ENCODE data around the gene ARHGAP4. TPM values are rescaled to one million over a fixed set of nuclear protein-coding genes. Genes with fewer than 3 reads are reported as not detected.

ARHGAP4 gene
- total RNA-seq, 4 donors from 2014 or later: 2.6 to 10.7 (median 4.4) TPM

- ATAC-seq (peak; percentile 46 to 67), DNase-seq (peak; percentile 45 to 74)
- Histone ChIP-seq H3K4me1 (peaks cover 5 to 23% of the 10 kb centered on the region in 2 donors), H3K36me3 (no peaks in the 10 kb centered on the region), H3K27ac (no peak overlapping the region), H3K27me3 (no peaks in the 10 kb centered on the region), H3K4me3 (no peak overlapping the region), H3K9me3 (no peaks in the 10 kb centered on the region)
- in situ Hi-C loops (cut with MboI; ENCODE audit: low sequenced_read_pairs in 4 of 4): no loop called here
- intact Hi-C loops (cut with DNase I; ENCODE audit: low total_unique reads): loop anchor here (1.0 to 10.0 kb wide), 3 partner anchors 30 to 592 kb away; partner anchors contain the start of genes CCNQ and FAM3A
- TF ChIP-seq POLR2A (IDR thresholded peaks at IDR 0.05) (no peak), CTCF (IDR thresholded peaks at IDR 0.05 in 4 of 5, conservative IDR thresholded peaks at IDR 0.05 in 1 of 5) (peak in 4 of 5 experiments; percentile 26 to 65 (median 47))
These were observed 2.9 kb downstream of the ARHGAP4 start for GRCh38 chrX:153922932-153923857.

GRCh38 chrX:153921511-153922446, 4.3 kb downstream of the ARHGAP4 start:
- peaks cover under 1 to 14% of the 10 kb centered on the region in 2 donors for H3K4me1 ChIP-seq
- no peak overlapping the region for H3K4me3 ChIP-seq

GRCh38 chrX:153921070-153921469, 5.0 kb downstream of the ARHGAP4 start:
- Histone ChIP-seq H3K27me3 (no peaks in the 10 kb centered on the region), H3K4me3 (no peak overlapping the region), H3K27ac (no peak overlapping the region), H3K36me3 (no peaks in the 10 kb centered on the region), H3K4me1 (peaks cover 0 to 9% of the 10 kb centered on the region in 2 donors), H3K9me3 (no peaks in the 10 kb centered on the region)
- DNase-seq (no peak), ATAC-seq (no peak)
- in situ Hi-C loops (cut with MboI; ENCODE audit: low sequenced_read_pairs in 4 of 4) (no loop called here), intact Hi-C loops (cut with DNase I; ENCODE audit: low total_unique reads) (loop anchor here (10.0 kb wide), 2 partner anchors 326 to 594 kb away; partner anchors contain the start of genes CCNQ and FAM3A)
- TF ChIP-seq CTCF (IDR thresholded peaks at IDR 0.05 in 4 of 5, conservative IDR thresholded peaks at IDR 0.05 in 1 of 5) (no peak), POLR2A (IDR thresholded peaks at IDR 0.05) (no peak)

More at GRCh38 chrX:153921511-153922446, 4.3 kb downstream of the ARHGAP4 start:
- Histone ChIP-seq H3K27ac (no peak overlapping the region), H3K36me3 (no peaks in the 10 kb centered on the region), H3K9me3 (no peaks in the 10 kb centered on the region), H3K27me3 (no peaks in the 10 kb centered on the region)
- intact Hi-C loops (cut with DNase I; ENCODE audit: low total_unique reads) (loop anchor here (10.0 kb wide), 2 partner anchors 327 to 593 kb away; partner anchors contain the start of genes CCNQ and FAM3A), in situ Hi-C loops (cut with MboI; ENCODE audit: low sequenced_read_pairs in 4 of 4) (no loop called here)
- ATAC-seq (no peak), DNase-seq (no peak)
- TF ChIP-seq POLR2A (IDR thresholded peaks at IDR 0.05) (no peak), CTCF (IDR thresholded peaks at IDR 0.05 in 4 of 5, conservative IDR thresholded peaks at IDR 0.05 in 1 of 5) (no peak)

GRCh38 chrX:153920546-153920945, 5.5 kb downstream of the ARHGAP4 start:
- H3K4me3 ChIP-seq: no peak overlapping the region
- H3K27me3 ChIP-seq: no peaks in the 10 kb centered on the region
- peaks cover 0 to 9% of the 10 kb centered on the region in 2 donors for H3K4me1 ChIP-seq
- in situ Hi-C loops (cut with MboI; ENCODE audit: low sequenced_read_pairs in 4 of 4) (no loop called here), intact Hi-C loops (cut with DNase I; ENCODE audit: low total_unique reads) (loop anchor here (10.0 kb wide), 2 partner anchors 326 to 594 kb away; partner anchors contain the start of genes CCNQ and FAM3A)
- ATAC-seq (no peak), DNase-seq (no peak)
- H3K27ac ChIP-seq: no peak overlapping the region
- H3K36me3 ChIP-seq: no peaks in the 10 kb centered on the region
- no peaks in the 10 kb centered on the region for H3K9me3 ChIP-seq
- TF ChIP-seq CTCF (IDR thresholded peaks at IDR 0.05 in 4 of 5, conservative IDR thresholded peaks at IDR 0.05 in 1 of 5): no peak
